Fibroblast of lung (primary cell): ENCODE measurements around the gene MYL2.

Source experiments
- EZH2 ChIP-seq: IDR thresholded peaks from 2 replicates; pipeline ENCODE4 v1.5.1; 2012; ENCODE audit warnings: low read length, control low read depth, mild to moderate bottlenecking; ENCODE audit errors: missing control alignments
- TF ChIP-seq, protein P1 (sequence below), 2 donors: IDR thresholded peaks in 1 of 2; conservative IDR thresholded peaks in 1 of 2; 1 replicate in 1 of 2; 2 replicates in 1 of 2; pipeline ENCODE4 v1.5.1; 2011 to 2012; ENCODE audit warnings: low read length in 2 of 2, control low read depth in 1 of 2, inconsistent platforms in 1 of 2, low read depth in 1 of 2, mild to moderate bottlenecking in 1 of 2

GRCh38 chr12:110907583-110907982, 12.8 kb downstream of the MYL2 start:
- TF ChIP-seq, protein P1, sequence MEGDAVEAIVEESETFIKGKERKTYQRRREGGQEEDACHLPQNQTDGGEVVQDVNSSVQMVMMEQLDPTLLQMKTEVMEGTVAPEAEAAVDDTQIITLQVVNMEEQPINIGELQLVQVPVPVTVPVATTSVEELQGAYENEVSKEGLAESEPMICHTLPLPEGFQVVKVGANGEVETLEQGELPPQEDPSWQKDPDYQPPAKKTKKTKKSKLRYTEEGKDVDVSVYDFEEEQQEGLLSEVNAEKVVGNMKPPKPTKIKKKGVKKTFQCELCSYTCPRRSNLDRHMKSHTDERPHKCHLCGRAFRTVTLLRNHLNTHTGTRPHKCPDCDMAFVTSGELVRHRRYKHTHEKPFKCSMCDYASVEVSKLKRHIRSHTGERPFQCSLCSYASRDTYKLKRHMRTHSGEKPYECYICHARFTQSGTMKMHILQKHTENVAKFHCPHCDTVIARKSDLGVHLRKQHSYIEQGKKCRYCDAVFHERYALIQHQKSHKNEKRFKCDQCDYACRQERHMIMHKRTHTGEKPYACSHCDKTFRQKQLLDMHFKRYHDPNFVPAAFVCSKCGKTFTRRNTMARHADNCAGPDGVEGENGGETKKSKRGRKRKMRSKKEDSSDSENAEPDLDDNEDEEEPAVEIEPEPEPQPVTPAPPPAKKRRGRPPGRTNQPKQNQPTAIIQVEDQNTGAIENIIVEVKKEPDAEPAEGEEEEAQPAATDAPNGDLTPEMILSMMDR (conservative IDR thresholded peaks at IDR 0.05 in 1 of 2, IDR thresholded peaks at IDR 0.05 in 1 of 2; ENCODE audit: low read depth in 1 of 2, low read length in 2 of 2), result no peak
- no peak for TF ChIP-seq EZH2
